GM12891 (cell line): ENCODE measurements around the gene PDCD4.
A peak's percentile ranks its signal among the peaks of the same experiment; 100 is the strongest.

Experiments used
- DNase-seq: peaks from one replicate; pipeline ENCODE4 v3.0.0; 2011; ENCODE audit warnings: low spot score; ENCODE audit not compliant: insufficient read length
- FAIRE-seq: peaks from 2 replicates; lab custom pipeline; 2011; peaks lifted over from hg19 to GRCh38; lab: Jason Lieb, UNC
- PAX5 ChIP-seq: IDR thresholded peaks from 2 replicates; pipeline ENCODE4 v1.6.1; 2011; ENCODE audit warnings: low read length, moderate library complexity, mild to moderate bottlenecking; ENCODE audit not compliant: insufficient read depth, severe bottlenecking
- POLR2A ChIP-seq: IDR thresholded peaks from 2 replicates; pipeline ENCODE4 v1.6.1; 2011; ENCODE audit warnings: low read depth, low read length, control low read depth
- POLR2AphosphoS5 ChIP-seq: IDR thresholded peaks from 2 replicates; pipeline ENCODE4 v1.6.1; 2011; ENCODE audit warnings: low read depth, low read length, control low read depth
- POU2F2 ChIP-seq: IDR thresholded peaks from 2 replicates; pipeline ENCODE4 v1.6.1; 2011; ENCODE audit warnings: low read depth, mild to moderate bottlenecking, control low read depth, low read length, moderate library complexity
- SPI1 ChIP-seq: IDR thresholded peaks from 2 replicates; pipeline ENCODE4 v1.6.1; 2011; ENCODE audit warnings: low read depth, low read length, control low read depth
- TAF1 ChIP-seq: IDR thresholded peaks from 2 replicates; pipeline ENCODE4 v1.6.1; 2011; ENCODE audit warnings: low read depth, low read length, control low read depth

Gene PDCD4

GRCh38 chr10:110848106-110848505, 23.6 kb upstream of the PDCD4 start:
- no peak for DNase-seq
- FAIRE-seq, result no peak
- no peak for TF ChIP-seq TAF1
- no peak for TF ChIP-seq SPI1
- TF ChIP-seq POU2F2, result no peak
- no peak for TF ChIP-seq PAX5
- TF ChIP-seq POLR2AphosphoS5, result no peak
- no peak for TF ChIP-seq POLR2A

- TF ChIP-seq PAX5 (no peak), POLR2AphosphoS5 (no peak), POU2F2 (no peak), SPI1 (no peak), POLR2A (no peak), TAF1 (no peak)
- FAIRE-seq (peak; percentile 26), DNase-seq (no peak)
Observed at GRCh38 chr10:110850099-110850498, 21.6 kb upstream of the PDCD4 start.

GRCh38 chr10:110851020-110851612, 20.6 kb upstream of the PDCD4 start:
- no peak for TF ChIP-seq POU2F2
- TF ChIP-seq SPI1, result no peak
- no peak for TF ChIP-seq PAX5
- TF ChIP-seq POLR2A, result no peak
- no peak for TF ChIP-seq POLR2AphosphoS5
- TF ChIP-seq TAF1, result no peak
- no peak for DNase-seq
- peak; percentile 60 for FAIRE-seq

GRCh38 chr10:110852255-110852896, 19.4 kb upstream of the PDCD4 start:
- peak; percentile 90 for FAIRE-seq
- DNase-seq, result no peak
- no peak for TF ChIP-seq PAX5
- TF ChIP-seq POLR2AphosphoS5, result no peak
- no peak for TF ChIP-seq SPI1
- TF ChIP-seq POU2F2, result no peak
- no peak for TF ChIP-seq POLR2A
- no peak for TF ChIP-seq TAF1

- no peak for TF ChIP-seq POLR2A
- TF ChIP-seq TAF1, result no peak
- TF ChIP-seq SPI1, result no peak
- no peak for TF ChIP-seq POU2F2
- TF ChIP-seq POLR2AphosphoS5, result no peak
- peak; percentile 16 for FAIRE-seq
- DNase-seq, result no peak
Observed at GRCh38 chr10:110852947-110853346, 18.8 kb upstream of the PDCD4 start.

- DNase-seq (no peak), FAIRE-seq (no peak)
- TF ChIP-seq POLR2A (no peak), POU2F2 (no peak), TAF1 (no peak), PAX5 (no peak), POLR2AphosphoS5 (no peak)
Observed at GRCh38 chr10:110853921-110854605, 17.7 kb upstream of the PDCD4 start.

GRCh38 chr10:110857265-110858171, 14.2 kb upstream of the PDCD4 start:
- FAIRE-seq (peak; percentile 86), DNase-seq (no peak)
- TF ChIP-seq POLR2AphosphoS5 (no peak), PAX5 (no peak), POU2F2 (0 out of 2 replicates have a peak, but pooled peaks have one; percentile 27), SPI1 (no peak), TAF1 (no peak), POLR2A (no peak)

GRCh38 chr10:110858297-110858934, 13.3 kb upstream of the PDCD4 start:
- no peak for DNase-seq
- no peak for FAIRE-seq

GRCh38 chr10:110859206-110859972, 12.3 kb upstream of the PDCD4 start:
- no peak for TF ChIP-seq TAF1
- no peak for TF ChIP-seq PAX5
- TF ChIP-seq SPI1, result no peak
- TF ChIP-seq POLR2AphosphoS5, result no peak
- TF ChIP-seq POLR2A, result no peak
- TF ChIP-seq POU2F2, result no peak
- FAIRE-seq, result peak; percentile 56
- no peak for DNase-seq

More at GRCh38 chr10:110858297-110858934, 13.3 kb upstream of the PDCD4 start:
- TF ChIP-seq POLR2A (no peak), POLR2AphosphoS5 (no peak), PAX5 (no peak), POU2F2 (no peak)
